ENCODE measurements around the gene EME2.

- TF ChIP-seq POLR2AphosphoS5 (IDR thresholded peaks at IDR 0.05; ENCODE audit: low read depth, low read length) (no peak), CTCF (IDR thresholded peaks at IDR 0.05 in 2 of 3, conservative IDR thresholded peaks at IDR 0.05 in 1 of 3; ENCODE audit: borderline replicate concordance in 1 of 3, insufficient read depth in 1 of 3, low read depth in 2 of 3, low read length in 2 of 3) (no peak), ZNF274 (IDR thresholded peaks at IDR 0.05; ENCODE audit: low read depth, low read length) (no peak), POLR2A (IDR thresholded peaks at IDR 0.05; ENCODE audit: borderline replicate concordance, extremely low read depth, insufficient read depth, insufficient read length) (no peak), MAX (IDR thresholded peaks at IDR 0.05) (no peak), ELF1 (IDR thresholded peaks at IDR 0.05; ENCODE audit: borderline replicate concordance, low read depth) (no peak), CEBPB (IDR thresholded peaks at IDR 0.05; ENCODE audit: low read depth) (no peak), EZH2 (IDR thresholded peaks at IDR 0.05) (no peak), RAD21 (IDR thresholded peaks at IDR 0.05; ENCODE audit: low read depth) (no peak), YY1 (IDR thresholded peaks at IDR 0.05; ENCODE audit: extremely low read depth, insufficient replicate concordance, low read depth, low read length) (no peak)
Measured at GRCh38 chr16:1772362-1772907, at the start of gene EME2.
